OCI-LY7 (cell line): ENCODE data around the gene BARHL2.

Experiments
- EZH2phosphoT487 ChIP-seq: fragments of 200-600 bp; sonication (generic); IDR thresholded peaks from 2 replicates; pipeline ENCODE4 v1.6.1; 2018; ENCODE audit warnings: low read depth, borderline replicate concordance, mild to moderate bottlenecking, mixed run types, antibody characterized with exemption, low read length, moderate library complexity, mixed read lengths
- TF ChIP-seq, protein P1 (sequence below): fragments of 200-600 bp; sonication (generic); conservative IDR thresholded peaks from 2 replicates; pipeline ENCODE4 v1.5.1; 2014; ENCODE audit warnings: mild to moderate bottlenecking, antibody characterized with exemption, low read length, moderate library complexity, mixed read lengths

DNA sequence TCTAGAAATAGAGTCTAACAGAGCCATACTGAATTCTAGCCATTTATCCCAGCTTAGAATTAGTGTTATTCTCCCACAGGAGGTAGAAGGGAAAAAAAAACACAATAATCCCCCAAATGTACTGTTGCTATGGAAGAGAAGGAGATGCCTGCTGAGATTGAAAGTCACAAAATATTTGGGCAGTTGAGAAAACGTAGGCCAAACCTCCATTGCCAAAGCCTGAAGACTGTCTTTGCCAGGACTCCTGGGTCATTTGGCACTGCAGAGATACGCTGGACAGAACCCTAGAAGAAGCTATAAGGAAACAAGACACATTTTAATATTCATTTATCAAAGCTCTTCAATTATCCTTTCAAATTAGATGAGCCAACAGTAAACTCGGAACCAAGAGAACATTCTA lies 22.3 kb downstream of the BARHL2 start:
- TF ChIP-seq, protein P1, sequence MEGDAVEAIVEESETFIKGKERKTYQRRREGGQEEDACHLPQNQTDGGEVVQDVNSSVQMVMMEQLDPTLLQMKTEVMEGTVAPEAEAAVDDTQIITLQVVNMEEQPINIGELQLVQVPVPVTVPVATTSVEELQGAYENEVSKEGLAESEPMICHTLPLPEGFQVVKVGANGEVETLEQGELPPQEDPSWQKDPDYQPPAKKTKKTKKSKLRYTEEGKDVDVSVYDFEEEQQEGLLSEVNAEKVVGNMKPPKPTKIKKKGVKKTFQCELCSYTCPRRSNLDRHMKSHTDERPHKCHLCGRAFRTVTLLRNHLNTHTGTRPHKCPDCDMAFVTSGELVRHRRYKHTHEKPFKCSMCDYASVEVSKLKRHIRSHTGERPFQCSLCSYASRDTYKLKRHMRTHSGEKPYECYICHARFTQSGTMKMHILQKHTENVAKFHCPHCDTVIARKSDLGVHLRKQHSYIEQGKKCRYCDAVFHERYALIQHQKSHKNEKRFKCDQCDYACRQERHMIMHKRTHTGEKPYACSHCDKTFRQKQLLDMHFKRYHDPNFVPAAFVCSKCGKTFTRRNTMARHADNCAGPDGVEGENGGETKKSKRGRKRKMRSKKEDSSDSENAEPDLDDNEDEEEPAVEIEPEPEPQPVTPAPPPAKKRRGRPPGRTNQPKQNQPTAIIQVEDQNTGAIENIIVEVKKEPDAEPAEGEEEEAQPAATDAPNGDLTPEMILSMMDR = no peak
- TF ChIP-seq EZH2phosphoT487 = no peak
